K562 (cell line): Measurements from ENCODE around the gene ALOX5. TPM values are rescaled to one million over a fixed set of nuclear protein-coding genes. Genes with fewer than 3 reads are reported as not detected.

Experiments used
- ATAC-seq: fragments of 200-7000 bp; cut with Tn5 transposase; 3 replicates; pipeline ENCODE4 v1.9.1; 2020; ENCODE audit warnings: moderate library complexity
- BruUV-seq: library from RNA; stranded (reverse); fragments of 400-500 nt; replicated peaks from 2 replicates; lab custom pipeline; 2021; lab: Mats Ljungman, UMichigan
- CTCF ChIA-PET: fragments of 300-600 bp; formaldehyde crosslinking; extraction: SDS; loops from one replicate; lab custom pipeline; 2021; ENCODE audit warnings: low intra/inter-chr PET ratio; lab: Yijun Ruan, JAX
- POLR2A ChIA-PET: fragments of 300-600, 350-650 bp; sonication (Branson Sonifier 250); formaldehyde crosslinking; extraction: SDS; loops from one replicate; lab custom pipeline; 2021; ENCODE audit warnings: antibody characterized with exemption, inconsistent platforms; lab: Yijun Ruan, JAX
- DNase-seq, 4 experiments: peaks; one replicate each; pipeline versions ENCODE4 v3.0.0 to v3.0.0-alpha.2; 2011 to 2018; ENCODE audit warnings: low spot score in 3 of 4, mixed read lengths in 3 of 4; ENCODE audit errors: extremely low read depth in 1 of 4
- FAIRE-seq: peaks from 2 replicates; lab custom pipeline; 2011; peaks lifted over from hg19 to GRCh38; lab: Jason Lieb, UNC
- H2AFZ ChIP-seq: 2 replicates; pipeline ENCODE4 v1.6.0; 2011; ENCODE audit warnings: low read depth, low read length, control low read depth, inconsistent platforms
- H3K27ac ChIP-seq: fragments of 200-600 bp; 3 replicates; pipeline ENCODE4 v1.8.0; 2011; ENCODE audit warnings: low read depth, mild to moderate bottlenecking, control low read depth, inconsistent platforms, low read length, moderate library complexity, mixed read lengths; ENCODE audit errors: extremely low read depth
- H3K27me3 ChIP-seq, 2 experiments: fragments of 300-600 bp in 1 of 2; 2 replicates in 1 of 2; 3 replicates in 1 of 2; pipeline versions ENCODE4 v1.6.0 to v1.8.0; 2011; ENCODE audit warnings: inconsistent platforms in 2 of 2, low read length in 2 of 2, mild to moderate bottlenecking in 1 of 2, mixed read lengths in 1 of 2, moderate library complexity in 1 of 2; ENCODE audit not compliant: control insufficient read depth in 2 of 2, insufficient read depth in 2 of 2
- H3K36me3 ChIP-seq: fragments of 300-600 bp; 3 replicates; pipeline ENCODE4 v1.8.0; 2011; ENCODE audit warnings: mild to moderate bottlenecking, low read length, inconsistent platforms; ENCODE audit not compliant: control insufficient read depth, insufficient read depth
- H3K4me1 ChIP-seq, 2 experiments: fragments of 200-600 bp in 1 of 2; replicated peaks in 1 of 2; 2 replicates in 1 of 2; 3 replicates in 1 of 2; pipeline versions ENCODE4 v1.5.1 to v1.8.0; 2011; ENCODE audit warnings: inconsistent platforms in 2 of 2, low read length in 2 of 2, mild to moderate bottlenecking in 1 of 2, mixed read lengths in 1 of 2, moderate library complexity in 1 of 2; ENCODE audit not compliant: control insufficient read depth in 2 of 2, insufficient read depth in 2 of 2
- H3K4me2 ChIP-seq: 2 replicates; pipeline ENCODE4 v1.6.1; 2011; ENCODE audit warnings: low read length, control low read depth, inconsistent platforms, mixed read lengths; ENCODE audit not compliant: insufficient read depth
- H3K4me3 ChIP-seq: fragments of 200-600 bp; sonication (generic), shearing (Covaris generic); 2 replicates; pipeline ENCODE4 v1.5.1; 2016; ENCODE audit warnings: control low read depth, inconsistent platforms
- H3K79me2 ChIP-seq: fragments of 200-600 bp; 3 replicates; pipeline ENCODE4 v1.8.0; 2011; ENCODE audit warnings: low read length, inconsistent platforms; ENCODE audit not compliant: control insufficient read depth, insufficient read depth
- H3K9ac ChIP-seq, 2 experiments: 2 replicates each; pipeline versions ENCODE4 v1.6.0 to v1.6.1; 2011; ENCODE audit warnings: low read depth in 2 of 2, low read length in 2 of 2, control low read depth in 1 of 2, inconsistent platforms in 1 of 2, mild to moderate bottlenecking in 1 of 2, mixed read lengths in 1 of 2; ENCODE audit not compliant: insufficient read depth in 1 of 2
- H3K9me1 ChIP-seq: one replicate; pipeline ENCODE4 v1.6.0; 2011; ENCODE audit warnings: inconsistent platforms, mild to moderate bottlenecking, low read length, moderate library complexity; ENCODE audit not compliant: control insufficient read depth, insufficient read depth
- H3K9me3 ChIP-seq: replicated peaks from 2 replicates; pipeline ENCODE4 v1.5.1; 2011; ENCODE audit warnings: low read depth, low read length, inconsistent platforms; ENCODE audit not compliant: control insufficient read depth, insufficient read depth
- H4K20me1 ChIP-seq: replicated peaks from 2 replicates; pipeline ENCODE4 v1.6.1; 2011; ENCODE audit warnings: low read length, inconsistent platforms, mixed read lengths; ENCODE audit not compliant: control insufficient read depth, insufficient read depth
- AFF4 ChIP-seq: sonication (generic); formaldehyde crosslinking; IDR thresholded peaks from 2 replicates; pipeline ENCODE4 v1.8.0; 2023; ENCODE audit warnings: mild to moderate bottlenecking, missing genetic modification reagents
- ARID2 ChIP-seq: fragments of 450-650 bp; IDR thresholded peaks from 2 replicates; pipeline ENCODE4 v1.6.1; 2017; ENCODE audit warnings: antibody characterized with exemption, mild to moderate bottlenecking
- CHD2 ChIP-seq: IDR thresholded peaks from 2 replicates; pipeline ENCODE4 v1.6.1; 2011; ENCODE audit warnings: low read depth, low read length
- CHD4 ChIP-seq: fragments of 200-600 bp; sonication (generic); IDR thresholded peaks from 3 replicates; pipeline ENCODE4 v1.6.1; 2012; ENCODE audit warnings: low read depth, mild to moderate bottlenecking, mixed read lengths, low read length, inconsistent platforms; ENCODE audit not compliant: insufficient read depth, insufficient replicate concordance, poor library complexity, severe bottlenecking
- EP300 ChIP-seq: IDR thresholded peaks from 2 replicates; pipeline ENCODE4 v1.6.1; 2012; ENCODE audit warnings: low read length, improper control_type of control experiment
- GTF2B ChIP-seq: IDR thresholded peaks from 2 replicates; pipeline ENCODE4 v1.6.1; 2011; ENCODE audit not compliant: insufficient read length; ENCODE audit errors: extremely low read depth
- MEF2A ChIP-seq: IDR thresholded peaks from 2 replicates; pipeline ENCODE4 v1.6.1; 2011; ENCODE audit warnings: low read depth, mild to moderate bottlenecking, low read length, moderate library complexity; ENCODE audit not compliant: control insufficient read depth
- MYC ChIP-seq, 2 experiments: fragments of 250-450 bp in 1 of 2; sonication (Bioruptor Pico) in 1 of 2; IDR thresholded peaks; 2 replicates each; pipeline versions ENCODE4 v1.5.1 to v1.6.1; 2012 to 2021; ENCODE audit warnings: low read depth in 2 of 2, borderline replicate concordance in 1 of 2, improper control_type of control experiment in 1 of 2, low read length in 1 of 2, mild to moderate bottlenecking in 1 of 2, moderate library complexity in 1 of 2
- NCOA1 ChIP-seq: fragments of 450-650 bp; IDR thresholded peaks from 2 replicates; pipeline ENCODE4 v1.6.1; 2016; ENCODE audit warnings: low read depth
- NONO ChIP-seq, 2 experiments: fragments of 200-400 bp in 1 of 2; fragments of 450-650 bp in 1 of 2; formaldehyde crosslinking in 1 of 2; IDR thresholded peaks; 2 replicates each; pipeline ENCODE4 v1.6.1; 2017; ENCODE audit warnings: low read depth in 2 of 2, mild to moderate bottlenecking in 2 of 2, moderate library complexity in 2 of 2, low read length in 1 of 2
- NR2C1 ChIP-seq, 2 experiments: fragments of 450-650 bp; IDR thresholded peaks; 2 replicates each; pipeline ENCODE4 v1.6.1; 2017; ENCODE audit warnings: mild to moderate bottlenecking in 2 of 2, antibody characterized with exemption in 1 of 2, inconsistent platforms in 1 of 2, missing compliant biosample characterization in 1 of 2, missing genetic modification characterization in 1 of 2
- PTRF ChIP-seq: fragments of 450-650 bp; IDR thresholded peaks from 2 replicates; pipeline ENCODE4 v1.6.1; 2016; ENCODE audit warnings: mild to moderate bottlenecking, missing genetic modification characterization, missing compliant biosample characterization
- ZNF212 ChIP-seq: fragments of 450-650 bp; formaldehyde crosslinking; IDR thresholded peaks from 2 replicates; pipeline ENCODE4 v1.4.0; 2020; ENCODE audit warnings: mild to moderate bottlenecking
- ZNF583 ChIP-seq: fragments of 250-450 bp; sonication (Bioruptor Pico); IDR thresholded peaks from 2 replicates; pipeline ENCODE4 v1.4.0; 2020
- ZNF707 ChIP-seq: fragments of 250-450 bp; sonication (Bioruptor Pico); conservative IDR thresholded peaks from 2 replicates; pipeline ENCODE4 v1.8.0; 2022; ENCODE audit warnings: inconsistent platforms, mild to moderate bottlenecking, moderate library complexity
- ZNF76 ChIP-seq: fragments of 250-450 bp; sonication (Bioruptor Pico); IDR thresholded peaks from 2 replicates; pipeline ENCODE4 v1.4.0; 2020; ENCODE audit warnings: mild to moderate bottlenecking, moderate library complexity, borderline replicate concordance
- WGBS: fragments of 100-300 bp; shearing (Covaris generic); methylation state at CpG from one replicate; pipeline ENCODE4 v1.1.6; 2016; ENCODE audit warnings: low coverage, mixed read lengths; ENCODE audit not compliant: insufficient coverage; ENCODE audit errors: missing lambda C conversion rate; 5-methylcytosine and 5-hydroxymethylcytosine counted together
- in situ Hi-C: fragments of 300-500 bp; cut with MboI; formaldehyde crosslinking; loops from 4 replicates; pipeline ENCODE4 v1.15.0; 2018; ENCODE audit warnings: inconsistent platforms, mixed read lengths
- intact Hi-C: fragments of 100-400 bp; cut with micrococcal nuclease; formaldehyde crosslinking; loops from 2 replicates; pipeline ENCODE4 v1.14.2; 2022
- polyA plus RNA-seq, 8 experiments: library from polyadenylated mRNA; depleted of rRNA in 4 of 8; stranded (reverse) in 5 of 8; unstranded in 3 of 8; fragments of >200 nt; fragmentation: Nextera tagmentation in 2 of 8; fragmentation: Illumina TruSeq in 1 of 8; extraction: Ambion mirVana in 2 of 8; extraction: Trizol in 1 of 8; gene quantifications; 2 replicates each; pipeline versions ENCODE4 v1.2.1 to v1.2.3, GENCODE V29; 2011 to 2014; ENCODE audit warnings: inconsistent platforms in 1 of 8, missing spikeins in 1 of 8
- total RNA-seq, 7 experiments: library from RNA; depleted of rRNA in 6 of 7; stranded (reverse); fragments of >200 nt in 6 of 7; fragmentation: Illumina TruSeq in 2 of 7; extraction: Trizol in 2 of 7; gene quantifications; 2 replicates each; pipeline versions ENCODE4 v1.2.1 to v1.2.3, GENCODE V29; 2011 to 2021; ENCODE audit warnings: low replicate concordance in 1 of 7
- TF ChIP-seq, protein P1 (sequence below), 2 experiments: fragments of 200-800 bp in 1 of 2; sonication (Bioruptor generic) in 1 of 2; sonication (generic) in 1 of 2; formaldehyde crosslinking in 1 of 2; IDR thresholded peaks in 1 of 2; conservative IDR thresholded peaks in 1 of 2; 2 replicates each; pipeline versions ENCODE4 v1.5.0 to v1.6.1; 2016 to 2020; ENCODE audit warnings: missing compliant biosample characterization in 1 of 2, missing genetic modification characterization in 1 of 2, missing genetic modification reagents in 1 of 2

Gene ALOX5
- total and polyA plus RNA-seq, 9 of the 15 experiments (the other 6 are each of a cell fraction or from before 2014, with no cell fraction given): 0.10 to 2.4 (median 1.4) TPM

- in situ Hi-C loops (no loop called here), intact Hi-C loops (loop anchor here (5.0 kb wide), 1 partner anchor 34 kb away; no protein-coding TSS in a partner anchor)
- WGBS: 86% methylated on average over 4 of the region's 4 CpGs
- H4K20me1 ChIP-seq: no peaks in the 10 kb centered on the region
- no peak for ATAC-seq
- no peaks in the 10 kb centered on the region for H3K36me3 ChIP-seq
- H2AFZ ChIP-seq: peak overlapping the region; percentile 88; the same call in 1 of the 2 replicates
- no TSS peak for BruUV-seq
- H3K9ac ChIP-seq: no peak overlapping the region
- peaks cover 9% of the 10 kb centered on the region; the same call in 1 of the 3 replicates for H3K79me2 ChIP-seq
- ChIA-PET POLR2A (no interaction called here), CTCF (no interaction called here)
- H3K4me1 ChIP-seq: peaks cover 9 to 44% of the 10 kb centered on the region in 2 experiments
- peak overlapping the region; percentile 86 for H3K27ac ChIP-seq
- FAIRE-seq: no peak
- H3K9me3 ChIP-seq: no peaks in the 10 kb centered on the region
- no peak overlapping the region for H3K4me3 ChIP-seq
- peak in 1 of 4 experiments; percentile 5 for DNase-seq
- H3K9me1 ChIP-seq: no peaks in the 10 kb centered on the region
- no peaks in the 10 kb centered on the region for H3K27me3 ChIP-seq
- no peak overlapping the region for H3K4me2 ChIP-seq
- TF ChIP-seq ZNF212 (CRISPR knock-in tag) (no peak), CHD2 (no peak), AFF4 (CRISPR knock-in tag) (no peak), GTF2B (no peak), ARID2 (no peak), NONO (IDR thresholded peaks at IDR 0.05; ENCODE audit: low read depth in 2 of 2, low read length in 1 of 2) (no peak), ZNF707 (CRISPR knock-in tag) (no peak), NR2C1 (IDR thresholded peaks at IDR 0.05) (no peak), NR2C1 (tag; IDR thresholded peaks at IDR 0.05) (no peak), MYC (IDR thresholded peaks at IDR 0.05; ENCODE audit: low read depth, low read length) (no peak), MYC (CRISPR knock-in tag; IDR thresholded peaks at IDR 0.05; ENCODE audit: borderline replicate concordance, low read depth) (peak; percentile 15; the same call in 1 of the 2 replicates), ZNF76 (CRISPR knock-in tag) (no peak), CHD4 (no peak), MEF2A (no peak), EP300 (no peak), PTRF (tag) (no peak), ZNF583 (CRISPR knock-in tag) (no peak), NCOA1 (no peak)
- TF ChIP-seq, protein P1, sequence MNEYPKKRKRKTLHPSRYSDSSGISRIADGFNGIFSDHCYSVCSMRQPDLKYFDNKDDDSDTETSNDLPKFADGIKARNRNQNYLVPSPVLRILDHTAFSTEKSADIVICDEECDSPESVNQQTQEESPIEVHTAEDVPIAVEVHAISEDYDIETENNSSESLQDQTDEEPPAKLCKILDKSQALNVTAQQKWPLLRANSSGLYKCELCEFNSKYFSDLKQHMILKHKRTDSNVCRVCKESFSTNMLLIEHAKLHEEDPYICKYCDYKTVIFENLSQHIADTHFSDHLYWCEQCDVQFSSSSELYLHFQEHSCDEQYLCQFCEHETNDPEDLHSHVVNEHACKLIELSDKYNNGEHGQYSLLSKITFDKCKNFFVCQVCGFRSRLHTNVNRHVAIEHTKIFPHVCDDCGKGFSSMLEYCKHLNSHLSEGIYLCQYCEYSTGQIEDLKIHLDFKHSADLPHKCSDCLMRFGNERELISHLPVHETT (CRISPR knock-in tag; conservative IDR thresholded peaks at IDR 0.05 in 1 of 2, IDR thresholded peaks at IDR 0.05 in 1 of 2): no peak
Observed at GRCh38 chr10:45411607-45411940, 37.6 kb downstream of the ALOX5 start.
